ENCODE results near the gene JMJD1C. TPM values are rescaled to one million over a fixed set of nuclear protein-coding genes. Genes with fewer than 3 reads are reported as not detected.

The JMJD1C gene
- polyA plus RNA-seq, 1 donor: 104 TPM

DNA sequence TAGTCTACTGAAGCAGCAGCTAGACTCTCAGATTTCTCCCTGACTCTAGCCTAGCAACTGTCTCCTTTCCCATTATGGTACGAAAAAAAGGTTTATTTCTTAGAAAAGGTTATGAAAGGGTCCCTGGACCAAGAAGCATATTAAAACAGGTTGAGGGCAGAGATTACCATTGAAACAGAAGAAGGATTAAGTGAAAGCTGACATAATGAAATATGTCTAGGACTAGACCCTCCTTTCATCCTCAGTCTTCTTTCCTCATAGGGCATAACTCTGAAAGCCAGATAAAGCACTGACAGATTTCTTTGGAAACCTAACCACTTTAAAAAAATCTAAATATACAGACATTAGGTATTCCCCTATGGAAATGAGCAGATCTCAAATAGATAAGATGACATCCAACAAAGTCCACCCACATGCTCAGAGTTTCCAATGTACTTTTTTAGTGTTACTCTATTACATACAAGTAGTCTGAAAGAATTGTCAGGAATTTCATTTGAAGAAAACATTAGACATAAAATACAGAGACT lies 58.6 kb downstream of the JMJD1C start:
- Histone ChIP-seq H3K9me3 (ENCODE audit: control insufficient read depth, low read depth, low read length) (no peaks in the 10 kb centered on the region), H3K4me1 (ENCODE audit: control insufficient read depth, insufficient read depth, low read length) (no peaks in the 10 kb centered on the region), H3K4me3 (ENCODE audit: low read length) (no peak overlapping the region), H3K27ac (ENCODE audit: low read length) (no peak overlapping the region), H3K27me3 (ENCODE audit: control insufficient read depth, insufficient read depth, low read length) (no peaks in the 10 kb centered on the region), H3K36me3 (ENCODE audit: control insufficient read depth, insufficient read depth, low read length) (no peaks in the 10 kb centered on the region)
- DNase-seq: no peak
- no CpG with 5 or more reads among the region's 1 CpG for WGBS (ENCODE audit: insufficient coverage, low lambda C conversion rate)

GRCh38 chr10:63396133-63396761 lies 69.5 kb downstream of the JMJD1C start:
- H3K36me3 ChIP-seq (ENCODE audit: control insufficient read depth, insufficient read depth, low read length): peaks cover 6% of the 10 kb centered on the region
- H3K4me1 ChIP-seq (ENCODE audit: control insufficient read depth, insufficient read depth, low read length): no peaks in the 10 kb centered on the region
- 91% methylated on average over 1 of the region's 7 CpGs for WGBS (ENCODE audit: insufficient coverage, low lambda C conversion rate)
- no peak overlapping the region for H3K27ac ChIP-seq (ENCODE audit: low read length)
- peaks cover 6% of the 10 kb centered on the region for H3K9me3 ChIP-seq (ENCODE audit: control insufficient read depth, low read depth, low read length)
- peak in 1 of 2 donors; percentile 14 for DNase-seq
- H3K4me3 ChIP-seq (ENCODE audit: low read length): no peak overlapping the region
- H3K27me3 ChIP-seq (ENCODE audit: control insufficient read depth, insufficient read depth, low read length): no peaks in the 10 kb centered on the region

- peaks cover 4% of the 10 kb centered on the region for H3K36me3 ChIP-seq (ENCODE audit: control insufficient read depth, insufficient read depth, low read length)
- H3K27ac ChIP-seq (ENCODE audit: low read length): no peak overlapping the region
- 97% methylated on average over 3 of the region's 7 CpGs for WGBS (ENCODE audit: insufficient coverage, low lambda C conversion rate)
- no peaks in the 10 kb centered on the region for H3K4me1 ChIP-seq (ENCODE audit: control insufficient read depth, insufficient read depth, low read length)
- H3K9me3 ChIP-seq (ENCODE audit: control insufficient read depth, low read depth, low read length): peaks cover 16% of the 10 kb centered on the region
- no peak overlapping the region for H3K4me3 ChIP-seq (ENCODE audit: low read length)
- H3K27me3 ChIP-seq (ENCODE audit: control insufficient read depth, insufficient read depth, low read length): no peaks in the 10 kb centered on the region
- no peak for DNase-seq
These were observed 72.7 kb downstream of the JMJD1C start for GRCh38 chr10:63393050-63393449.

DNA sequence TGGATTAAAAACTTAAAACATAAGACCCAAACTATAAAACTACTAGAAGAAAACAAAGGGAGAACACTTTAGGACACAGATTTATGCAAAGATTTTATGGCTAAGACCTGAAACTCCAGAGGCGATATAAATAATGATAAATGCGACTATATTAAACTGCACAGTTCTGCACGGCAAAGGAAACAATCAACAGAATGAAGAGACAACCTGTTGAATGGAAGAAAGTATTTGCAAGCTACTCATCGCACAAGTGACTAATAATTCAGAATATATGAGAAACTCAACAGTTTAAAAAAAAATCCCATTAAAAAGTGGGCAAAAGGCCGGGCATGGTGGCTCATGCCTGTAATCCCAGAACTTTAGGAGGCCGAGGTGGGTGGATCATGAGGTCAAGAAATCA lies 73.6 kb downstream of the JMJD1C start:
- Histone ChIP-seq H3K4me1 (ENCODE audit: control insufficient read depth, insufficient read depth, low read length) (no peaks in the 10 kb centered on the region), H3K27ac (ENCODE audit: low read length) (no peak overlapping the region), H3K36me3 (ENCODE audit: control insufficient read depth, insufficient read depth, low read length) (peaks cover 4% of the 10 kb centered on the region), H3K9me3 (ENCODE audit: control insufficient read depth, low read depth, low read length) (peaks cover 16% of the 10 kb centered on the region), H3K27me3 (ENCODE audit: control insufficient read depth, insufficient read depth, low read length) (no peaks in the 10 kb centered on the region), H3K4me3 (ENCODE audit: low read length) (no peak overlapping the region)
- 89% methylated on average over 3 of the region's 6 CpGs for WGBS (ENCODE audit: insufficient coverage, low lambda C conversion rate)
- no peak for DNase-seq

- Histone ChIP-seq H3K4me1 (ENCODE audit: control insufficient read depth, insufficient read depth, low read length) (no peaks in the 10 kb centered on the region), H3K27ac (ENCODE audit: low read length) (no peak overlapping the region), H3K9me3 (ENCODE audit: control insufficient read depth, low read depth, low read length) (peaks cover 16% of the 10 kb centered on the region), H3K36me3 (ENCODE audit: control insufficient read depth, insufficient read depth, low read length) (peaks cover 4% of the 10 kb centered on the region), H3K4me3 (ENCODE audit: low read length) (no peak overlapping the region), H3K27me3 (ENCODE audit: control insufficient read depth, insufficient read depth, low read length) (no peaks in the 10 kb centered on the region)
- WGBS (ENCODE audit: insufficient coverage, low lambda C conversion rate): no CpG with 5 or more reads among the region's 4 CpGs
- DNase-seq: no peak
These were observed 74.0 kb downstream of the JMJD1C start for GRCh38 chr10:63391812-63392211.

GRCh38 chr10:63390521-63390920 lies 75.3 kb downstream of the JMJD1C start:
- no peaks in the 10 kb centered on the region for H3K4me1 ChIP-seq (ENCODE audit: control insufficient read depth, insufficient read depth, low read length)
- DNase-seq: no peak
- WGBS (ENCODE audit: insufficient coverage, low lambda C conversion rate): no CpG with 5 or more reads among the region's 1 CpG
- H3K27me3 ChIP-seq (ENCODE audit: control insufficient read depth, insufficient read depth, low read length): no peaks in the 10 kb centered on the region
- H3K27ac ChIP-seq (ENCODE audit: low read length): no peak overlapping the region
- peaks cover 4% of the 10 kb centered on the region for H3K36me3 ChIP-seq (ENCODE audit: control insufficient read depth, insufficient read depth, low read length)
- H3K4me3 ChIP-seq (ENCODE audit: low read length): no peak overlapping the region
- H3K9me3 ChIP-seq (ENCODE audit: control insufficient read depth, low read depth, low read length): peaks cover 16% of the 10 kb centered on the region

DNA sequence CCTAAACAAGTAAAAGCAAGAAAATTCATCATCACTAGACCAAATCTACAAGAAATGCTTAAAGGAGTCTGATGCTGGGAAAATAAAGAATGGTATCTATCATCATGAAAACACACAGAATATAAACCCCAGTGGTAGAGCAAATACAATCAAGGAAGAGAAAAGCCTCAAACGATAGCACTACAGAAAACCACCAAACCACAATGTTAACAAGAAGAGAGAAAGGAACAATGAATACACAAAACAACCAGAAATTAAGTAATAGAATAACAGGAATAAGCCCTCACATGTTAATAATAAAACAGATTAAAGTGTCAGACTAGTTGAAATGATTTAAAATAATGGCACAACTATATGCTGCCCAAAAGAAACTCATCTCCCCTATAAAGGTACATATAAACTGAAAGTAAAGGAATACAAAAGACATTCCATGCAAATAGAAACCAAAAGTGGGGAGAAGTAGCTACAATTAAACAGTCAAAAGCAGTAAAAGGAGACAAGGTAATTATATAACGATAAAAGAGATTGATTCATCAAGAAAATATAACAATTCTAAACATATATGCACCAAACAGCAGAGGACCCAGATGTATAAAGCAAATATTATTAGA lies 77.3 kb downstream of the JMJD1C start:
- no peak overlapping the region for H3K4me3 ChIP-seq (ENCODE audit: low read length)
- H3K36me3 ChIP-seq (ENCODE audit: control insufficient read depth, insufficient read depth, low read length): peaks cover 4% of the 10 kb centered on the region
- no peak overlapping the region for H3K27ac ChIP-seq (ENCODE audit: low read length)
- H3K27me3 ChIP-seq (ENCODE audit: control insufficient read depth, insufficient read depth, low read length): no peaks in the 10 kb centered on the region
- H3K4me1 ChIP-seq (ENCODE audit: control insufficient read depth, insufficient read depth, low read length): no peaks in the 10 kb centered on the region
- H3K9me3 ChIP-seq (ENCODE audit: control insufficient read depth, low read depth, low read length): peaks cover 16% of the 10 kb centered on the region
- 50% methylated on average over 1 of the region's 2 CpGs for WGBS (ENCODE audit: insufficient coverage, low lambda C conversion rate)
- no peak for DNase-seq

DNA sequence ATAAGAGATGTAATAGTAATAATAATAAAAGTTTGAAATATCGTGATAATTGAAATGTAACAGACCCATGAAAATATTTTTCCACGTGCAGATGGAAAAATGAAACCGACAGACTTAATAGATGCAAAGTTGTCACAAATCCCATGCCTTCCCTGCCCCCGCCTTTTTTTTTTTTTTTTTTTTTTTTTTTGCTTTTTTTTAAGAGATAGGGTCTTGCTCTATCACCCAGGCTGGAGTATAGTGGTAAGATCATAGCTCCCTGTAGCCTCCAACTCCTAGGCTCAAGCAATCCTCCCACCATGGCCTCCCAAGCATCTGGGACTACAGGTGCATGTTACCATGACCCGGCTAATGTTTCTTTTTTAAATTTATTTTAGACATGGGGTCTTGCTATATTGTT lies 80.5 kb downstream of the JMJD1C start:
- Histone ChIP-seq H3K4me1 (ENCODE audit: control insufficient read depth, insufficient read depth, low read length) (no peaks in the 10 kb centered on the region), H3K9me3 (ENCODE audit: control insufficient read depth, low read depth, low read length) (peaks cover 7% of the 10 kb centered on the region), H3K36me3 (ENCODE audit: control insufficient read depth, insufficient read depth, low read length) (no peaks in the 10 kb centered on the region), H3K27ac (ENCODE audit: low read length) (no peak overlapping the region), H3K4me3 (ENCODE audit: low read length) (no peak overlapping the region), H3K27me3 (ENCODE audit: control insufficient read depth, insufficient read depth, low read length) (no peaks in the 10 kb centered on the region)
- DNase-seq: no peak
- 100% methylated on average over 3 of the region's 5 CpGs for WGBS (ENCODE audit: insufficient coverage, low lambda C conversion rate)

DNA sequence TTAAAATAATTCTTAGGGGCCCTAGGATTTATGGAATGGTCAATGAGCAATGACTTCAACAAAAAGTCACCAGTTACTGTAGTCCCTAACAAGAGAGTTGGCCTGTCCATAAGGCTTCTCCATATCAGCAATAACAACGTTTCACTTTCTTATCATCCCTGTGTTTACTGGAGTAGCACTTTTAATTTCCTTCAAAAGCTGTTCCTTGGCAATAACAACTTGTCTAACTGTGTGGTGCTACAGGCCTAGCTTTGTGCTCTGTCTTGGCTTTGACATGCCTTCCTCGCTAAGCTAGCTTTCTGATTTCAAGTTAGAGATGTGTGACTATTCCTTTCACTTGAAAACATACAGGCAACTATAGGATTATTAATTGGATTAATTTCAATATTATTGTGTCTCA lies 81.1 kb downstream of the JMJD1C start:
- DNase-seq: no peak
- no peak overlapping the region for H3K27ac ChIP-seq (ENCODE audit: low read length)
- H3K4me3 ChIP-seq (ENCODE audit: low read length): no peak overlapping the region
- no peaks in the 10 kb centered on the region for H3K27me3 ChIP-seq (ENCODE audit: control insufficient read depth, insufficient read depth, low read length)
- WGBS (ENCODE audit: insufficient coverage, low lambda C conversion rate): 100% methylated on average over 1 of the region's 2 CpGs
- peaks cover 2% of the 10 kb centered on the region for H3K9me3 ChIP-seq (ENCODE audit: control insufficient read depth, low read depth, low read length)
- no peaks in the 10 kb centered on the region for H3K4me1 ChIP-seq (ENCODE audit: control insufficient read depth, insufficient read depth, low read length)
- H3K36me3 ChIP-seq (ENCODE audit: control insufficient read depth, insufficient read depth, low read length): peaks cover 5% of the 10 kb centered on the region

- no peaks in the 10 kb centered on the region for H3K27me3 ChIP-seq (ENCODE audit: control insufficient read depth, insufficient read depth, low read length)
- WGBS (ENCODE audit: insufficient coverage, low lambda C conversion rate): no CpG with 5 or more reads among the region's 1 CpG
- peaks cover 5% of the 10 kb centered on the region for H3K36me3 ChIP-seq (ENCODE audit: control insufficient read depth, insufficient read depth, low read length)
- no peaks in the 10 kb centered on the region for H3K9me3 ChIP-seq (ENCODE audit: control insufficient read depth, low read depth, low read length)
- H3K27ac ChIP-seq (ENCODE audit: low read length): no peak overlapping the region
- no peaks in the 10 kb centered on the region for H3K4me1 ChIP-seq (ENCODE audit: control insufficient read depth, insufficient read depth, low read length)
- no peak for DNase-seq
- H3K4me3 ChIP-seq (ENCODE audit: low read length): no peak overlapping the region
These were observed 81.8 kb downstream of the JMJD1C start for GRCh38 chr10:63384001-63384400.

GRCh38 chr10:63383141-63383540 lies 82.6 kb downstream of the JMJD1C start:
- Histone ChIP-seq H3K9me3 (ENCODE audit: control insufficient read depth, low read depth, low read length) (no peaks in the 10 kb centered on the region), H3K4me3 (ENCODE audit: low read length) (no peak overlapping the region), H3K27ac (ENCODE audit: low read length) (no peak overlapping the region), H3K27me3 (ENCODE audit: control insufficient read depth, insufficient read depth, low read length) (no peaks in the 10 kb centered on the region), H3K36me3 (ENCODE audit: control insufficient read depth, insufficient read depth, low read length) (peaks cover 5% of the 10 kb centered on the region), H3K4me1 (ENCODE audit: control insufficient read depth, insufficient read depth, low read length) (no peaks in the 10 kb centered on the region)
- no peak for DNase-seq
- WGBS (ENCODE audit: insufficient coverage, low lambda C conversion rate): no CpG with 5 or more reads among the region's 1 CpG
